ENCODE data around the gene DPYD. TPM values are rescaled to one million over a fixed set of nuclear protein-coding genes. Genes with fewer than 3 reads are reported as not detected.

DPYD gene
- total RNA-seq, 1 experiment from 2014 or later: 7.0 TPM

- Histone ChIP-seq H3K27me3 (replicated peaks; ENCODE audit: control insufficient read depth, insufficient read depth, low read length) (no peaks in the 10 kb centered on the region), H3K4me3 (ENCODE audit: low read depth, low read length) (no peak overlapping the region), H3K9me3 (no peaks in the 10 kb centered on the region), H3K4me1 (no peaks in the 10 kb centered on the region), H3K36me3 (ENCODE audit: control insufficient read depth, insufficient read depth, low read length) (no peaks in the 10 kb centered on the region)
- no peaks in the 10 kb centered on the region for H3K9me3 Mint-ChIP-seq (ENCODE audit: unreplicated experiment)
- no peak overlapping the region for H3K4me3 Mint-ChIP-seq (ENCODE audit: unreplicated experiment)
- ChIA-PET POLR2A (no interaction called here), CTCF (no interaction called here)
- intact Hi-C loops (cut with micrococcal nuclease; ENCODE audit: unreplicated experiment): no loop called here
- TF ChIP-seq CTCF (IDR thresholded peaks at IDR 0.05; ENCODE audit: insufficient read depth in 1 of 2, low read depth in 1 of 2, low read length in 1 of 2, severe bottlenecking in 1 of 2, unreplicated experiment in 1 of 2): no peak
- no peak overlapping the region for H3K27ac Mint-ChIP-seq (ENCODE audit: unreplicated experiment)
- BruUV-seq (replicated peaks): no TSS peak
- no peaks in the 10 kb centered on the region for H3K27me3 Mint-ChIP-seq (ENCODE audit: insufficient read depth, unreplicated experiment)
- no peaks in the 10 kb centered on the region for H3K36me3 Mint-ChIP-seq (ENCODE audit: insufficient read depth, unreplicated experiment)
- H3K4me1 Mint-ChIP-seq (ENCODE audit: low read depth, unreplicated experiment): no peaks in the 10 kb centered on the region
- DNase-seq: no peak
Measured at GRCh38 chr1:97538113-97538512, 382.7 kb downstream of the DPYD start.

GRCh38 chr1:97533358-97533757 lies 387.5 kb downstream of the DPYD start:
- Histone ChIP-seq H3K9me3 (no peaks in the 10 kb centered on the region), H3K4me3 (ENCODE audit: low read depth, low read length) (no peak overlapping the region), H3K36me3 (ENCODE audit: control insufficient read depth, insufficient read depth, low read length) (no peaks in the 10 kb centered on the region), H3K27me3 (replicated peaks; ENCODE audit: control insufficient read depth, insufficient read depth, low read length) (no peaks in the 10 kb centered on the region), H3K4me1 (no peaks in the 10 kb centered on the region)
- Mint-ChIP-seq H3K27me3 (ENCODE audit: insufficient read depth, unreplicated experiment) (no peaks in the 10 kb centered on the region), H3K9me3 (ENCODE audit: unreplicated experiment) (no peaks in the 10 kb centered on the region), H3K36me3 (ENCODE audit: insufficient read depth, unreplicated experiment) (peaks cover 6% of the 10 kb centered on the region), H3K27ac (ENCODE audit: unreplicated experiment) (no peak overlapping the region), H3K4me3 (ENCODE audit: unreplicated experiment) (no peak overlapping the region), H3K4me1 (ENCODE audit: low read depth, unreplicated experiment) (no peaks in the 10 kb centered on the region)
- TF ChIP-seq CTCF (IDR thresholded peaks at IDR 0.05; ENCODE audit: insufficient read depth in 1 of 2, low read depth in 1 of 2, low read length in 1 of 2, severe bottlenecking in 1 of 2, unreplicated experiment in 1 of 2): no peak
- no TSS peak for BruUV-seq (replicated peaks)
- intact Hi-C loops (cut with micrococcal nuclease; ENCODE audit: unreplicated experiment): no loop called here
- ChIA-PET CTCF (no interaction called here), POLR2A (no interaction called here)
- no peak for DNase-seq

- POLR2A ChIA-PET: no interaction called here
- Histone ChIP-seq H3K36me3 (ENCODE audit: control insufficient read depth, insufficient read depth, low read length) (no peaks in the 10 kb centered on the region), H3K4me3 (ENCODE audit: low read depth, low read length) (no peak overlapping the region), H3K27me3 (replicated peaks; ENCODE audit: control insufficient read depth, insufficient read depth, low read length) (no peaks in the 10 kb centered on the region), H3K9me3 (no peaks in the 10 kb centered on the region), H3K4me1 (no peaks in the 10 kb centered on the region)
- CTCF ChIA-PET: no interaction called here
- intact Hi-C loops (cut with micrococcal nuclease; ENCODE audit: unreplicated experiment): no loop called here
- Mint-ChIP-seq H3K4me1 (ENCODE audit: low read depth, unreplicated experiment) (peaks cover 7% of the 10 kb centered on the region), H3K27me3 (ENCODE audit: insufficient read depth, unreplicated experiment) (no peaks in the 10 kb centered on the region), H3K9me3 (ENCODE audit: unreplicated experiment) (no peaks in the 10 kb centered on the region), H3K36me3 (ENCODE audit: insufficient read depth, unreplicated experiment) (peaks cover 13% of the 10 kb centered on the region), H3K4me3 (ENCODE audit: unreplicated experiment) (no peak overlapping the region), H3K27ac (ENCODE audit: unreplicated experiment) (no peak overlapping the region)
- DNase-seq: no peak
- no peak for TF ChIP-seq CTCF (IDR thresholded peaks at IDR 0.05; ENCODE audit: insufficient read depth in 1 of 2, low read depth in 1 of 2, low read length in 1 of 2, severe bottlenecking in 1 of 2, unreplicated experiment in 1 of 2)
- no TSS peak for BruUV-seq (replicated peaks)
Measured at GRCh38 chr1:97529600-97529999, 391.2 kb downstream of the DPYD start.
